K562 (cell line): ENCODE results near the gene DELE1. TPM values are rescaled to one million over a fixed set of nuclear protein-coding genes. Genes with fewer than 3 reads are reported as not detected.

Experiments
- ARID2 ChIP-seq: fragments of 450-650 bp; IDR thresholded peaks from 2 replicates; pipeline ENCODE4 v1.6.1; 2017; ENCODE audit warnings: antibody characterized with exemption, mild to moderate bottlenecking
- CBX5 ChIP-seq: IDR thresholded peaks from 2 replicates; pipeline ENCODE4 v1.6.1; 2014; ENCODE audit warnings: low read depth, borderline replicate concordance
- CREB1 ChIP-seq, 2 experiments: sonication (generic) in 1 of 2; formaldehyde crosslinking in 1 of 2; IDR thresholded peaks; 2 replicates each; pipeline versions ENCODE4 v1.6.1 to v1.8.0; 2012 to 2022; ENCODE audit warnings: inconsistent platforms in 1 of 2, mild to moderate bottlenecking in 1 of 2, missing genetic modification reagents in 1 of 2, moderate library complexity in 1 of 2
- GATAD2A ChIP-seq: fragments of 450-650 bp; IDR thresholded peaks from 2 replicates; pipeline ENCODE4 v1.6.1; 2017
- KAT2B ChIP-seq: IDR thresholded peaks from one replicate; pipeline ENCODE4 v1.6.1; 2012; ENCODE audit warnings: low read depth, mild to moderate bottlenecking, control low read depth, inconsistent platforms, low read length, moderate library complexity
- MIER1 ChIP-seq: fragments of 450-650 bp; IDR thresholded peaks from 2 replicates; pipeline ENCODE4 v1.6.1; 2016; ENCODE audit warnings: antibody characterized with exemption, mild to moderate bottlenecking, low read depth
- POLR2B ChIP-seq: fragments of 450-650 bp; IDR thresholded peaks from 2 replicates; pipeline ENCODE4 v1.6.1; 2018; ENCODE audit warnings: low read depth; ENCODE audit not compliant: partially characterized antibody
- RBBP5 ChIP-seq: fragments of 200-600 bp; sonication (generic); IDR thresholded peaks from 2 replicates; pipeline ENCODE4 v1.6.1; 2012; ENCODE audit warnings: borderline replicate concordance, mild to moderate bottlenecking, low read length, control low read depth, inconsistent platforms; ENCODE audit not compliant: insufficient read depth, poor library complexity, severe bottlenecking
- RNF2 ChIP-seq: sonication (generic); IDR thresholded peaks from 2 replicates; pipeline ENCODE4 v1.6.1; 2016
- SAP30 ChIP-seq: fragments of 200-600 bp; sonication (generic); IDR thresholded peaks from 2 replicates; pipeline ENCODE4 v1.6.1; 2012; ENCODE audit warnings: borderline replicate concordance, low read depth, mild to moderate bottlenecking, moderate library complexity, low read length, control low read depth, inconsistent platforms; ENCODE audit not compliant: insufficient read depth, poor library complexity, severe bottlenecking
- SRSF9 ChIP-seq: fragments of 200-400 bp; formaldehyde crosslinking; IDR thresholded peaks from 2 replicates; pipeline ENCODE4 v1.6.1; 2017; ENCODE audit warnings: low read depth, low read length, borderline replicate concordance
- TBP ChIP-seq: optimal IDR thresholded peaks from 2 replicates; pipeline ENCODE3; 2011; ENCODE audit warnings: low read depth, low read length, improper control_type of control experiment
- ZNF707 ChIP-seq: fragments of 250-450 bp; sonication (Bioruptor Pico); conservative IDR thresholded peaks from 2 replicates; pipeline ENCODE4 v1.8.0; 2022; ENCODE audit warnings: inconsistent platforms, mild to moderate bottlenecking, moderate library complexity
- polyA plus RNA-seq, 8 experiments: library from polyadenylated mRNA; depleted of rRNA in 4 of 8; stranded (reverse) in 5 of 8; unstranded in 3 of 8; fragments of >200 nt; fragmentation: Nextera tagmentation in 2 of 8; fragmentation: Illumina TruSeq in 1 of 8; extraction: Ambion mirVana in 2 of 8; extraction: Trizol in 1 of 8; gene quantifications; 2 replicates each; pipeline versions ENCODE4 v1.2.1 to v1.2.3, GENCODE V29; 2011 to 2014; ENCODE audit warnings: inconsistent platforms in 1 of 8, missing spikeins in 1 of 8
- total RNA-seq, 7 experiments: library from RNA; depleted of rRNA in 6 of 7; stranded (reverse); fragments of >200 nt in 6 of 7; fragmentation: Illumina TruSeq in 2 of 7; extraction: Trizol in 2 of 7; gene quantifications; 2 replicates each; pipeline versions ENCODE4 v1.2.1 to v1.2.3, GENCODE V29; 2011 to 2021; ENCODE audit warnings: low replicate concordance in 1 of 7
- TF ChIP-seq, protein P1 (sequence below): fragments of 200-800 bp; sonication (Bioruptor generic); IDR thresholded peaks from 2 replicates; pipeline ENCODE4 v1.6.1; 2017; ENCODE audit warnings: missing genetic modification characterization, missing compliant biosample characterization
- TF ChIP-seq, protein P2 (sequence below): sonication (generic); formaldehyde crosslinking; IDR thresholded peaks from 2 replicates; pipeline ENCODE4 v1.8.1; 2023; ENCODE audit warnings: missing genetic modification reagents, mild to moderate bottlenecking, borderline replicate concordance

DELE1 gene
- total and polyA plus RNA-seq, 9 of the 15 experiments (the other 6 are each of a cell fraction or from before 2014, with no cell fraction given): 16.6 to 74.4 (median 49.8) TPM

DNA sequence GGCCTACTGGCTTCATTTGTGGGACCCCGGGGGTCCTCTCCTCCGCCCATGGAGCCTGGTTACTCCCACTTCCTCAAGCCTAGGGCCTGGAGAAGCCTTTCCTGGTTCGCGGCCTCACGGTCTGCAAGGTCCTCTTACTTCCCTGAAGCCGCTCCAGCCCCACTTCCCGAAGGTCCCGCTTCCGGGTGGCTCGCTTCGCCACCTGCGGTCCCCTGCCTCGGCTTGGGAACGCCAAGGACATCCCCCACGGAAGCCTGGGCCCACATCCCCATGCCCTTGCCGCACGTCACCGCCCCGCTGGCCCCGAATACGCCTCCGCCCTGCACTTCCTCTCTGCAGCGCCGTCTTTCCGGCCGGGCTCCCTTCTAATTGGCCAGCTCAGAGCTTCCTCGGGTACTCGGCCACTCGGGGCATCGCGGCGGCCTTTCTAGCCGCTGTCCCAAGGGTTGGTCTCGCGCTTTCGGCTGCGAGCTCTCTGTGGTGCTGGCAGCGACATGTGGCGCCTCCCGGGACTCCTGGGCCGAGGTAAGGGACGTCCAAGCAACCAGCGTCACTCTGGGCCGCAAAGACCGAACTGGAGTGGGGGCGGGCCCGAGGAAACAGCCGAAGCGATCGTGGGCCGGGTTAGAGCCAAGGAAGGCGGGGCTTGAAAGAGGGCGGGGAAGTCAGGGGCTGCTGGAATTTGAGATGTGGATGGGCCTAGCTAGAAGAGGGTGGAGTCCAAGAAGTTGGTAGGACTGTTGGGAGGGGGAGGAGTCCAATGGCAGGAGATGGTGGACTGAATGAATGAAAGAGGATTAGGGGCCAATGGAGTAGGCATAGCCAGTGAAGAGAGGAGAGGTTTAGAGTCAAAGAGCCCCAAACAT is at the start of gene DELE1 (continued):
- peak; percentile 46 for TF ChIP-seq SAP30
- no peak for TF ChIP-seq MIER1
- TF ChIP-seq, protein P1, sequence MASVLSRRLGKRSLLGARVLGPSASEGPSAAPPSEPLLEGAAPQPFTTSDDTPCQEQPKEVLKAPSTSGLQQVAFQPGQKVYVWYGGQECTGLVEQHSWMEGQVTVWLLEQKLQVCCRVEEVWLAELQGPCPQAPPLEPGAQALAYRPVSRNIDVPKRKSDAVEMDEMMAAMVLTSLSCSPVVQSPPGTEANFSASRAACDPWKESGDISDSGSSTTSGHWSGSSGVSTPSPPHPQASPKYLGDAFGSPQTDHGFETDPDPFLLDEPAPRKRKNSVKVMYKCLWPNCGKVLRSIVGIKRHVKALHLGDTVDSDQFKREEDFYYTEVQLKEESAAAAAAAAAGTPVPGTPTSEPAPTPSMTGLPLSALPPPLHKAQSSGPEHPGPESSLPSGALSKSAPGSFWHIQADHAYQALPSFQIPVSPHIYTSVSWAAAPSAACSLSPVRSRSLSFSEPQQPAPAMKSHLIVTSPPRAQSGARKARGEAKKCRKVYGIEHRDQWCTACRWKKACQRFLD (CRISPR knock-in tag): 0 out of 2 replicates have a peak, but pooled peaks have one; percentile 47
- TF ChIP-seq TBP: peak; percentile 72
- peak; percentile 22; the same call in 1 of the 2 replicates for TF ChIP-seq RNF2
- TF ChIP-seq KAT2B: no peak
- no peak for TF ChIP-seq CBX5
- TF ChIP-seq ZNF707: no peak
- no peak for TF ChIP-seq GATAD2A
- no peak for TF ChIP-seq ARID2
- TF ChIP-seq, protein P2, sequence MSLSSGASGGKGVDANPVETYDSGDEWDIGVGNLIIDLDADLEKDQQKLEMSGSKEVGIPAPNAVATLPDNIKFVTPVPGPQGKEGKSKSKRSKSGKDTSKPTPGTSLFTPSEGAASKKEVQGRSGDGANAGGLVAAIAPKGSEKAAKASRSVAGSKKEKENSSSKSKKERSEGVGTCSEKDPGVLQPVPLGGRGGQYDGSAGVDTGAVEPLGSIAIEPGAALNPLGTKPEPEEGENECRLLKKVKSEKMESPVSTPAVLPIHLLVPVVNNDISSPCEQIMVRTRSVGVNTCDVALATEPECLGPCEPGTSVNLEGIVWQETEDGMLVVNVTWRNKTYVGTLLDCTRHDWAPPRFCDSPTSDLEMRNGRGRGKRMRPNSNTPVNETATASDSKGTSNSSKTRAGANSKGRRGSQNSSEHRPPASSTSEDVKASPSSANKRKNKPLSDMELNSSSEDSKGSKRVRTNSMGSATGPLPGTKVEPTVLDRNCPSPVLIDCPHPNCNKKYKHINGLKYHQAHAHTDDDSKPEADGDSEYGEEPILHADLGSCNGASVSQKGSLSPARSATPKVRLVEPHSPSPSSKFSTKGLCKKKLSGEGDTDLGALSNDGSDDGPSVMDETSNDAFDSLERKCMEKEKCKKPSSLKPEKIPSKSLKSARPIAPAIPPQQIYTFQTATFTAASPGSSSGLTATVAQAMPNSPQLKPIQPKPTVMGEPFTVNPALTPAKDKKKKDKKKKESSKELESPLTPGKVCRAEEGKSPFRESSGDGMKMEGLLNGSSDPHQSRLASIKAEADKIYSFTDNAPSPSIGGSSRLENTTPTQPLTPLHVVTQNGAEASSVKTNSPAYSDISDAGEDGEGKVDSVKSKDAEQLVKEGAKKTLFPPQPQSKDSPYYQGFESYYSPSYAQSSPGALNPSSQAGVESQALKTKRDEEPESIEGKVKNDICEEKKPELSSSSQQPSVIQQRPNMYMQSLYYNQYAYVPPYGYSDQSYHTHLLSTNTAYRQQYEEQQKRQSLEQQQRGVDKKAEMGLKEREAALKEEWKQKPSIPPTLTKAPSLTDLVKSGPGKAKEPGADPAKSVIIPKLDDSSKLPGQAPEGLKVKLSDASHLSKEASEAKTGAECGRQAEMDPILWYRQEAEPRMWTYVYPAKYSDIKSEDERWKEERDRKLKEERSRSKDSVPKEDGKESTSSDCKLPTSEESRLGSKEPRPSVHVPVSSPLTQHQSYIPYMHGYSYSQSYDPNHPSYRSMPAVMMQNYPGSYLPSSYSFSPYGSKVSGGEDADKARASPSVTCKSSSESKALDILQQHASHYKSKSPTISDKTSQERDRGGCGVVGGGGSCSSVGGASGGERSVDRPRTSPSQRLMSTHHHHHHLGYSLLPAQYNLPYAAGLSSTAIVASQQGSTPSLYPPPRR (CRISPR knock-in tag): no peak
- no peak for TF ChIP-seq SRSF9
- peak; percentile 74 for TF ChIP-seq RBBP5
- TF ChIP-seq CREB1 (IDR thresholded peaks at IDR 0.05): peak; percentile 57
- peak; percentile 80 for TF ChIP-seq CREB1 (CRISPR knock-in tag; IDR thresholded peaks at IDR 0.05)
- peak; percentile 94 for TF ChIP-seq POLR2B
